HepG2 (cell line): Measurements from ENCODE around the gene TACC2.

Experiments used
- ELF3 ChIP-seq: IDR thresholded peaks from 2 replicates; pipeline ENCODE4 v1.6.1; 2016; ENCODE audit warnings: missing genetic modification reagents, missing compliant biosample characterization
- GRHL1 ChIP-seq: sonication (generic); formaldehyde crosslinking; conservative IDR thresholded peaks from 2 replicates; pipeline ENCODE4 v1.8.0; 2022; ENCODE audit warnings: missing genetic modification reagents
- THRA ChIP-seq: sonication (generic); formaldehyde crosslinking; IDR thresholded peaks from 2 replicates; pipeline ENCODE4 v1.4.0; 2020; ENCODE audit warnings: missing genetic modification reagents, borderline replicate concordance
- ZNF335 ChIP-seq: sonication (generic); formaldehyde crosslinking; IDR thresholded peaks from 2 replicates; pipeline ENCODE4 v1.4.0; 2020; ENCODE audit warnings: missing genetic modification reagents
- TF ChIP-seq, protein P1 (sequence below): sonication (generic); formaldehyde crosslinking; IDR thresholded peaks from 2 replicates; pipeline ENCODE4 v1.5.1; 2020; ENCODE audit warnings: mild to moderate bottlenecking, missing genetic modification reagents, borderline replicate concordance
- TF ChIP-seq, protein P2 (sequence below): IDR thresholded peaks from 2 replicates; pipeline ENCODE4 v1.6.1; 2012; ENCODE audit warnings: inconsistent platforms

DNA sequence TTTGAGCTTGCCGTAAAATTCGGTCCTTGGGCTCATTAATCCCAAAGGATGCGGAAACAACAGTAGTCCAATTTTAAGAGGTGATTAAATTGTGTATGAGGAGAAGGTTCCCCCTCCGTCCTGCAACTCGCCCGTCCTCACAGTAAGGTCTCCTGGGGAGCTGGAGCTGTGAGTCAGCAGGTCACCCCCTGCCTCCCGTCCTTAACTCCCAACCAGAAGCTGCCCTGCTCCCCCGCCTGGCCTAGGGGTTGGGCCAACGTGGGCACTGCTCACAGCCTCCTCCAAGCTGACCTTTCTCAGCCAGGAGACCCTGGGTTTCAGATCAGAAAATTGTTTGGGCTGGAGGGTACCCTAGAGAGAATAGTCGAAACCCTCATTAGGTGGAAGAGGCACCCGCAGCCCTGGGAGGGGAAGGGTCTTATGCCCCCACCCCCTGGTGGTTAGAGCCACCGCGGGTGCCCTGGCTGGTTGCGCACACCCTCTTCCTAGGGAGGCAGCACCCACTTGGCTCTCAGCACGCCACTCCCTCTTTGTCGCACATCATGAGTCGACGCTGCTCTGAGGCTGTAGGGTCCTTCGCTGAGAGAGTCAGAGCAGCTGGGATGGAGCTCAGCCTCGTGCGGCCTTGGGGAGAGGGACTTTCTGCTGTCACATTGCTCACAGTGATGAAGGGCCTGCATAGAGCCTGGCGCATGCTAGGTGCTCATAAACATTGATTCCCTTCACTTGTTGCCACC lies 131.2 kb downstream of the TACC2 start:
- TF ChIP-seq, protein P1, sequence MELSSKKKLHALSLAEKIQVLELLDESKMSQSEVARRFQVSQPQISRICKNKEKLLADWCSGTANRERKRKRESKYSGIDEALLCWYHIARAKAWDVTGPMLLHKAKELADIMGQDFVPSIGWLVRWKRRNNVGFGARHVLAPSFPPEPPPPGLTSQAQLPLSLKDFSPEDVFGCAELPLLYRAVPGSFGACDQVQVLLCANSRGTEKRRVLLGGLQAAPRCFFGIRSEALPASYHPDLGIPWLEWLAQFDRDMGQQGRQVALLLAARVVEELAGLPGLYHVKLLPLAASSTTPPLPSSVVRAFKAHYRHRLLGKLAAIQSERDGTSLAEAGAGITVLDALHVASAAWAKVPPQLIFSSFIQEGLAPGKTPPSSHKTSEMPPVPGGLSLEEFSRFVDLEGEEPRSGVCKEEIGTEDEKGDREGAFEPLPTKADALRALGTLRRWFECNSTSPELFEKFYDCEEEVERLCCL = no peak
- TF ChIP-seq ELF3 (CRISPR knock-in tag) = no peak
- no peak for TF ChIP-seq GRHL1 (CRISPR knock-in tag)
- TF ChIP-seq, protein P2, sequence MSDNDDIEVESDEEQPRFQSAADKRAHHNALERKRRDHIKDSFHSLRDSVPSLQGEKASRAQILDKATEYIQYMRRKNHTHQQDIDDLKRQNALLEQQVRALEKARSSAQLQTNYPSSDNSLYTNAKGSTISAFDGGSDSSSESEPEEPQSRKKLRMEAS = no peak
- TF ChIP-seq THRA (CRISPR knock-in tag) = no peak
- TF ChIP-seq ZNF335 (CRISPR knock-in tag) = no peak
